Endothelial cell of umbilical vein (primary cell): Measurements from ENCODE around the gene PAN3. TPM values are rescaled to one million over a fixed set of nuclear protein-coding genes. Genes with fewer than 3 reads are reported as not detected.

Experiments used
- BruUV-seq: library from RNA; stranded (reverse); fragments of 400-500 nt; replicated peaks from 2 replicates; lab custom pipeline; 2021; lab: Mats Ljungman, UMichigan
- CTCF ChIA-PET: fragments of 300-600, 350-600 bp; sonication (Branson Sonifier 250); formaldehyde crosslinking; loops from one replicate; lab custom pipeline; 2021; ENCODE audit warnings: antibody characterized with exemption, inconsistent platforms; lab: Charles Lee
- POLR2A ChIA-PET: fragments of 300-600, 350-600 bp; sonication (Branson Sonifier 250); formaldehyde crosslinking; loops from one replicate; lab custom pipeline; 2021; ENCODE audit warnings: antibody characterized with exemption, inconsistent platforms; lab: Charles Lee
- DNase-seq: peaks from one replicate; pipeline ENCODE4 v3.0.0-alpha.2; 2011; ENCODE audit warnings: low read depth, low spot score
- FAIRE-seq: peaks from 2 replicates; lab custom pipeline; 2011; peaks lifted over from hg19 to GRCh38; lab: Jason Lieb, UNC
- H2AFZ ChIP-seq: 2 replicates; pipeline ENCODE4 v1.6.0; 2012; ENCODE audit warnings: low read depth, low read length, control low read depth, inconsistent platforms
- H3K27ac ChIP-seq: 2 replicates; pipeline ENCODE4 v1.5.1; 2011; ENCODE audit warnings: low read depth, mild to moderate bottlenecking, control low read depth, low read length, moderate library complexity; ENCODE audit not compliant: insufficient read depth
- H3K27me3 ChIP-seq, 2 experiments: 2 replicates each; pipeline versions ENCODE4 v1.6.0 to v1.6.1; 2011; ENCODE audit warnings: low read length in 2 of 2, mixed read lengths in 1 of 2; ENCODE audit not compliant: control insufficient read depth in 2 of 2, insufficient read depth in 2 of 2
- H3K36me3 ChIP-seq, 2 experiments: 2 replicates in 1 of 2; 3 replicates in 1 of 2; pipeline ENCODE4 v1.5.1; 2011; ENCODE audit warnings: low read length in 2 of 2, mild to moderate bottlenecking in 1 of 2, moderate library complexity in 1 of 2; ENCODE audit not compliant: control insufficient read depth in 2 of 2, insufficient read depth in 2 of 2; ENCODE audit errors: extremely low read depth in 1 of 2
- H3K4me1 ChIP-seq: 3 replicates; pipeline ENCODE4 v1.5.1; 2011; ENCODE audit warnings: mild to moderate bottlenecking, low read length; ENCODE audit not compliant: control insufficient read depth, insufficient read depth; ENCODE audit errors: extremely low read depth
- H3K4me2 ChIP-seq: 2 replicates; pipeline ENCODE4 v1.6.1; 2011; ENCODE audit warnings: low read length, control low read depth, mixed read lengths; ENCODE audit not compliant: insufficient read depth
- H3K4me3 ChIP-seq, 3 experiments: fragments of 200-600 bp in 1 of 3; sonication (generic), shearing (Covaris generic) in 1 of 3; replicated peaks in 1 of 3; 2 replicates each; pipeline ENCODE4 v1.5.1; 2011 to 2016; ENCODE audit warnings: control low read depth in 3 of 3, low read length in 3 of 3, mild to moderate bottlenecking in 2 of 3, inconsistent platforms in 1 of 3, low read depth in 1 of 3, moderate library complexity in 1 of 3; ENCODE audit not compliant: insufficient read depth in 1 of 3
- H3K79me2 ChIP-seq: 2 replicates; pipeline ENCODE4 v1.6.0; 2012; ENCODE audit warnings: low read length, inconsistent platforms; ENCODE audit not compliant: control insufficient read depth, insufficient read depth
- H3K9ac ChIP-seq: replicated peaks from 2 replicates; pipeline ENCODE3; 2011; ENCODE audit warnings: low read length, control low read depth; ENCODE audit not compliant: insufficient read depth; ENCODE audit errors: extremely low read depth
- H3K9me1 ChIP-seq: replicated peaks from 3 replicates; pipeline ENCODE4 v1.6.0; 2011; ENCODE audit warnings: mild to moderate bottlenecking, low read length; ENCODE audit not compliant: control insufficient read depth, insufficient read depth; ENCODE audit errors: extremely low read depth
- H3K9me3 ChIP-seq: replicated peaks from 2 replicates; pipeline ENCODE4 v1.5.1; 2012; ENCODE audit warnings: low read length, inconsistent platforms; ENCODE audit not compliant: control insufficient read depth, insufficient read depth
- H4K20me1 ChIP-seq: replicated peaks from 2 replicates; pipeline ENCODE3; 2011; ENCODE audit warnings: mild to moderate bottlenecking, low read length; ENCODE audit not compliant: control insufficient read depth, insufficient read depth; ENCODE audit errors: extremely low read depth
- CTCF ChIP-seq, 2 donors: IDR thresholded peaks; 1 replicate in 1 of 2; 2 replicates in 1 of 2; pipeline ENCODE4 v1.5.1; 2011; ENCODE audit warnings: low read length in 2 of 2, mild to moderate bottlenecking in 2 of 2, moderate library complexity in 2 of 2, control low read depth in 1 of 2, inconsistent platforms in 1 of 2, low read depth in 1 of 2; ENCODE audit not compliant: insufficient read depth in 1 of 2; ENCODE audit errors: extremely low read depth in 1 of 2
- EZH2 ChIP-seq: IDR thresholded peaks from 2 replicates; pipeline ENCODE4 v1.6.1; 2012; ENCODE audit warnings: borderline replicate concordance, low read depth, mild to moderate bottlenecking, moderate library complexity, low read length, inconsistent platforms; ENCODE audit not compliant: severe bottlenecking
- FOS ChIP-seq: IDR thresholded peaks from 2 replicates; pipeline ENCODE4 v1.6.1; 2011; ENCODE audit warnings: mild to moderate bottlenecking, low read length, moderate library complexity, borderline replicate concordance; ENCODE audit not compliant: insufficient read depth
- GATA2 ChIP-seq: IDR thresholded peaks from 2 replicates; pipeline ENCODE4 v1.7.0; 2011; ENCODE audit warnings: low read depth, mild to moderate bottlenecking, moderate library complexity, mixed read lengths, low read length; ENCODE audit not compliant: insufficient read length, insufficient read depth
- JUN ChIP-seq: IDR thresholded peaks from 2 replicates; pipeline ENCODE4 v1.6.1; 2011; ENCODE audit warnings: borderline replicate concordance, low read depth; ENCODE audit not compliant: insufficient read length, insufficient read depth
- MAX ChIP-seq: IDR thresholded peaks from 2 replicates; pipeline ENCODE4 v1.6.1; 2011; ENCODE audit not compliant: insufficient read depth, insufficient read length
- MYC ChIP-seq: IDR thresholded peaks from one replicate; pipeline ENCODE4 v1.6.1; 2011; ENCODE audit warnings: mild to moderate bottlenecking, low read depth, low read length
- POLR2A ChIP-seq: IDR thresholded peaks from 2 replicates; pipeline ENCODE4 v1.6.1; 2012; ENCODE audit warnings: low read depth, mild to moderate bottlenecking, control low read depth, low read length
- POLR2AphosphoS5 ChIP-seq: IDR thresholded peaks from 2 replicates; pipeline ENCODE4 v1.6.1; 2012; ENCODE audit warnings: low read depth, mild to moderate bottlenecking, control low read depth, low read length, moderate library complexity; ENCODE audit not compliant: insufficient read depth
- dilution Hi-C: fragments of 300-500 bp; cut with MboI; formaldehyde crosslinking; loops from one replicate; pipeline ENCODE4 v1.15.0; 2019; ENCODE audit warnings: low sequenced_read_pairs; ENCODE audit not compliant: extremely low pct_ligation_motif_present
- intact Hi-C: fragments of 100-400 bp; cut with micrococcal nuclease; formaldehyde crosslinking; loops from one replicate; pipeline ENCODE4 v1.10.0; 2022
- polyA plus RNA-seq, 4 experiments: library from polyadenylated mRNA; depleted of rRNA in 3 of 4; stranded (reverse) in 3 of 4; unstranded in 1 of 4; fragments of >200 nt; gene quantifications; 2 replicates each; pipeline versions ENCODE4 v1.2.1 to v1.2.3, GENCODE V29; 2011 to 2012; ENCODE audit warnings: missing spikeins in 1 of 4
- total RNA-seq: library from RNA; stranded (reverse); gene quantifications from 2 replicates; pipeline ENCODE4 v1.2.3, GENCODE V29; 2021

The PAN3 gene
- total and polyA plus RNA-seq, 2 donors (not counting 3 experiments of a cell fraction or from before 2014, with no cell fraction given), result 8.5 to 31.9 TPM

GRCh38 chr13:28246891-28247290 is 108.5 kb downstream of the PAN3 start:
- Histone ChIP-seq H3K27me3 (no peaks in the 10 kb centered on the region), H3K9ac (no peak overlapping the region), H3K9me3 (no peaks in the 10 kb centered on the region), H3K4me2 (no peak overlapping the region), H3K36me3 (no peaks in the 10 kb centered on the region), H3K79me2 (no peaks in the 10 kb centered on the region), H3K4me1 (no peaks in the 10 kb centered on the region), H4K20me1 (no peaks in the 10 kb centered on the region), H3K4me3 (no peak overlapping the region), H3K9me1 (no peaks in the 10 kb centered on the region), H2AFZ (no peak overlapping the region), H3K27ac (no peak overlapping the region)
- TF ChIP-seq EZH2, result no peak
- TF ChIP-seq MAX, result no peak
- no peak for TF ChIP-seq POLR2AphosphoS5
- TF ChIP-seq CTCF (IDR thresholded peaks at IDR 0.05; ENCODE audit: extremely low read depth in 1 of 2, insufficient read depth in 1 of 2, low read depth in 1 of 2, low read length in 2 of 2), result no peak
- TF ChIP-seq GATA2, result no peak
- no peak for TF ChIP-seq MYC
- TF ChIP-seq POLR2A, result no peak
- no peak for TF ChIP-seq JUN
- TF ChIP-seq FOS, result no peak
- dilution Hi-C loops, result no loop called here
- intact Hi-C loops, result no loop called here
- POLR2A ChIA-PET, result no interaction called here
- CTCF ChIA-PET, result no interaction called here
- BruUV-seq, result no TSS peak
- no peak for DNase-seq
- FAIRE-seq, result no peak
